GM10248 (cell line): ENCODE measurements around the gene PLCL2.
A peak's percentile ranks its signal among the peaks of the same experiment; 100 is the strongest.

Experiments used
- CTCF ChIA-PET: fragments of 300-600 bp; sonication (Branson Sonifier 250); formaldehyde crosslinking; extraction: SDS; loops from one replicate; lab custom pipeline; 2021; ENCODE audit warnings: antibody characterized with exemption; lab: Yijun Ruan, JAX
- POLR2A ChIA-PET: fragments of 350-650 bp; sonication (Branson Sonifier 250); formaldehyde crosslinking; extraction: SDS; loops from one replicate; lab custom pipeline; 2020; ENCODE audit warnings: antibody characterized with exemption; lab: Yijun Ruan, JAX
- DNase-seq: peaks from one replicate; pipeline ENCODE4 v3.0.0; 2012; ENCODE audit errors: extremely low spot score
- CTCF ChIP-seq: IDR thresholded peaks from 2 replicates; pipeline ENCODE4 v1.5.1; 2012; ENCODE audit warnings: mild to moderate bottlenecking, low read depth; ENCODE audit errors: extremely low read depth, missing control alignments, control extremely low read depth

Gene PLCL2

GRCh38 chr3:17044855-17045254 is 160.1 kb downstream of the PLCL2 start:
- ChIA-PET CTCF (interaction anchor here (1.0 kb wide), 1 partner anchor 10 kb away, joined by 3 read pairs; no protein-coding TSS in a partner anchor), POLR2A (no interaction called here)
- no peak for TF ChIP-seq CTCF
- DNase-seq = peak; percentile 46

- CTCF ChIA-PET = no interaction called here
- POLR2A ChIA-PET = no interaction called here
- no peak for DNase-seq
- TF ChIP-seq CTCF = no peak
Observed at GRCh38 chr3:17045705-17046104, 160.9 kb downstream of the PLCL2 start.

GRCh38 chr3:17046623-17047022 is 161.9 kb downstream of the PLCL2 start:
- no peak for DNase-seq
- ChIA-PET CTCF (interaction anchor here (0.8 to 1.1 kb wide), 5 partner anchors 9 to 45 kb away, joined by 3 read pairs; no protein-coding TSS in a partner anchor), POLR2A (no interaction called here)
- no peak for TF ChIP-seq CTCF

GRCh38 chr3:17047162-17047561 is 162.4 kb downstream of the PLCL2 start:
- ChIA-PET POLR2A (no interaction called here), CTCF (interaction anchor here (0.8 to 1.1 kb wide), 5 partner anchors 9 to 44 kb away, joined by 3 read pairs; no protein-coding TSS in a partner anchor)
- no peak for TF ChIP-seq CTCF
- DNase-seq = peak; percentile 18

- TF ChIP-seq CTCF = no peak
- POLR2A ChIA-PET = no interaction called here
- CTCF ChIA-PET = no interaction called here
- no peak for DNase-seq
Observed at GRCh38 chr3:17047894-17048293, 163.1 kb downstream of the PLCL2 start.

GRCh38 chr3:17050071-17050470 is 165.3 kb downstream of the PLCL2 start:
- CTCF ChIA-PET = interaction anchor here (0.9 to 1.3 kb wide), 2 partner anchors 10 to 122 kb away, joined by 3 read pairs; no protein-coding TSS in a partner anchor
- TF ChIP-seq CTCF = no peak
- DNase-seq = no peak
- POLR2A ChIA-PET = no interaction called here
